ENCODE results near the gene PPM1H.

Gene PPM1H

DNA sequence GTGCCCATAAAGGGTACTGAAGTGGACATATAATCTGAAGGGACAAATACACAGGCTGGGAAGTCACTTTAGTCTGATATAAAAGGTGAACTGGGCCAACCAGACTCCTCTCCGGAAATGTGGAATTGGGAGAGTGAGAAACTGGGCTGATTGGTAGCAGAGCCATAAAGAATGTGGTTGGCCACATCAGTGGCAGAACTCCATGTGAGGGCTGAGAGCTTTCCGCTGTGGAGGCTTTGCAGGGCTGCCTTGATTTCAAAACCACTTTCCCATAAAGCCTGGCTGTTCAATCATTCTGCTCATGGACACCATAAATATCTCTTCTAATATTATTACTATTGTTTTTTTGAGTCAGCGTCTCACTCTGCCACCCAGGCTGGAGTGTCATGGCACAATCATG is 248.0 kb downstream of the PPM1H start:
- TF ChIP-seq TAF1 (IDR thresholded peaks at IDR 0.05; ENCODE audit: low read depth) (no peak), EGR1 (IDR thresholded peaks at IDR 0.05) (no peak), FOXM1 (IDR thresholded peaks at IDR 0.05; ENCODE audit: borderline replicate concordance, low read depth) (no peak), CREB1 (IDR thresholded peaks at IDR 0.05; ENCODE audit: low read depth) (no peak), RAD21 (IDR thresholded peaks at IDR 0.05; ENCODE audit: low read depth) (no peak), EP300 (IDR thresholded peaks at IDR 0.05; ENCODE audit: borderline replicate concordance) (no peak), ZBTB7A (IDR thresholded peaks at IDR 0.05; ENCODE audit: low read depth) (no peak), NFIC (IDR thresholded peaks at IDR 0.05) (no peak), TEAD4 (IDR thresholded peaks at IDR 0.05) (no peak)
- TF ChIP-seq, protein P1, sequence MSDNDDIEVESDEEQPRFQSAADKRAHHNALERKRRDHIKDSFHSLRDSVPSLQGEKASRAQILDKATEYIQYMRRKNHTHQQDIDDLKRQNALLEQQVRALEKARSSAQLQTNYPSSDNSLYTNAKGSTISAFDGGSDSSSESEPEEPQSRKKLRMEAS (IDR thresholded peaks at IDR 0.05), result no peak
- TF ChIP-seq, protein P2, sequence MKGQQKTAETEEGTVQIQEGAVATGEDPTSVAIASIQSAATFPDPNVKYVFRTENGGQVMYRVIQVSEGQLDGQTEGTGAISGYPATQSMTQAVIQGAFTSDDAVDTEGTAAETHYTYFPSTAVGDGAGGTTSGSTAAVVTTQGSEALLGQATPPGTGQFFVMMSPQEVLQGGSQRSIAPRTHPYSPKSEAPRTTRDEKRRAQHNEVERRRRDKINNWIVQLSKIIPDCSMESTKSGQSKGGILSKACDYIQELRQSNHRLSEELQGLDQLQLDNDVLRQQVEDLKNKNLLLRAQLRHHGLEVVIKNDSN (IDR thresholded peaks at IDR 0.05), result no peak
- TF ChIP-seq, protein P3, sequence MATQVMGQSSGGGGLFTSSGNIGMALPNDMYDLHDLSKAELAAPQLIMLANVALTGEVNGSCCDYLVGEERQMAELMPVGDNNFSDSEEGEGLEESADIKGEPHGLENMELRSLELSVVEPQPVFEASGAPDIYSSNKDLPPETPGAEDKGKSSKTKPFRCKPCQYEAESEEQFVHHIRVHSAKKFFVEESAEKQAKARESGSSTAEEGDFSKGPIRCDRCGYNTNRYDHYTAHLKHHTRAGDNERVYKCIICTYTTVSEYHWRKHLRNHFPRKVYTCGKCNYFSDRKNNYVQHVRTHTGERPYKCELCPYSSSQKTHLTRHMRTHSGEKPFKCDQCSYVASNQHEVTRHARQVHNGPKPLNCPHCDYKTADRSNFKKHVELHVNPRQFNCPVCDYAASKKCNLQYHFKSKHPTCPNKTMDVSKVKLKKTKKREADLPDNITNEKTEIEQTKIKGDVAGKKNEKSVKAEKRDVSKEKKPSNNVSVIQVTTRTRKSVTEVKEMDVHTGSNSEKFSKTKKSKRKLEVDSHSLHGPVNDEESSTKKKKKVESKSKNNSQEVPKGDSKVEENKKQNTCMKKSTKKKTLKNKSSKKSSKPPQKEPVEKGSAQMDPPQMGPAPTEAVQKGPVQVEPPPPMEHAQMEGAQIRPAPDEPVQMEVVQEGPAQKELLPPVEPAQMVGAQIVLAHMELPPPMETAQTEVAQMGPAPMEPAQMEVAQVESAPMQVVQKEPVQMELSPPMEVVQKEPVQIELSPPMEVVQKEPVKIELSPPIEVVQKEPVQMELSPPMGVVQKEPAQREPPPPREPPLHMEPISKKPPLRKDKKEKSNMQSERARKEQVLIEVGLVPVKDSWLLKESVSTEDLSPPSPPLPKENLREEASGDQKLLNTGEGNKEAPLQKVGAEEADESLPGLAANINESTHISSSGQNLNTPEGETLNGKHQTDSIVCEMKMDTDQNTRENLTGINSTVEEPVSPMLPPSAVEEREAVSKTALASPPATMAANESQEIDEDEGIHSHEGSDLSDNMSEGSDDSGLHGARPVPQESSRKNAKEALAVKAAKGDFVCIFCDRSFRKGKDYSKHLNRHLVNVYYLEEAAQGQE (IDR thresholded peaks at IDR 0.05; ENCODE audit: low read depth), result no peak

DNA sequence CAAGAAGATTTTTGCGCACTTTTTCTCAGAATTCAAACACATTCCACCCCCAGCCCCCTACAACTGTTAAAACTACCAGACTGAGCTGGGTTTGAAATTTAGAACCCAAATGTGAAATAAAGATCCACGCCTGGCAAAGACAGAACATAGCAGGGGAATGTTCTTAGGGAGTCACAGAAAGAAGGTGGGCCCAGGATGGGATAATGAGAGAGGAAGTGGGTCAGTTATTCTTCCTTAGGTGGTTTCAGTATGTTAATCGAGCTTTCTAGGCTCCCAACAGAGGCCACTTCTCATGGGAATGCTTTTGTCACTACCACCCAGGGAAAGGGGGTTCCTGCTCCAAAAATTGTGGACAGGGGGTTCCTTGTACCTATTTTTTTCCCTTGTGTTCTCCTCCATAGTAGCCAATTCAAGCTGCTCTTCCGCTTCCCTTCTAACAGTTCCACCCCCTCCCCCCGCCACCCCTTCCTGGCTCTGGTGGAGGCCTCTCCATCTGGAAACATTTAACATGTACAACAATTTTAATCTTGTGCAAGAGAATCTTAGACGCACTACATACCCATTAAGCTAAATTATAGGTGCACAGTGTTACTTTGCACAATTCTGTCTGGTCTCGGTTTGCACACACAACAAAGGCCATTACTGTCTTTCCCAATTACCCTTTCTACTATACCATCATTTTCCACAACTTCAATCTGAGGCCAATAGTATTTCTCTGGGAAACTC is 250.2 kb downstream of the PPM1H start:
- TF ChIP-seq, protein P1 (IDR thresholded peaks at IDR 0.05), result no peak
- TF ChIP-seq TAF1 (IDR thresholded peaks at IDR 0.05; ENCODE audit: low read depth), result no peak
- TF ChIP-seq YY1 (IDR thresholded peaks at IDR 0.05; ENCODE audit: low read depth), result no peak
- no peak for TF ChIP-seq CREB1 (IDR thresholded peaks at IDR 0.05; ENCODE audit: low read depth)
- TF ChIP-seq RAD21 (IDR thresholded peaks at IDR 0.05; ENCODE audit: low read depth), result no peak
- TF ChIP-seq, protein P3 (IDR thresholded peaks at IDR 0.05; ENCODE audit: low read depth), result no peak
- no peak for TF ChIP-seq FOXM1 (IDR thresholded peaks at IDR 0.05; ENCODE audit: borderline replicate concordance, low read depth)
- no peak for TF ChIP-seq TEAD4 (IDR thresholded peaks at IDR 0.05)
- TF ChIP-seq, protein P2 (IDR thresholded peaks at IDR 0.05), result no peak
- TF ChIP-seq CEBPB (IDR thresholded peaks at IDR 0.05), result no peak
- TF ChIP-seq TCF12 (IDR thresholded peaks at IDR 0.05; ENCODE audit: low read depth), result no peak
- TF ChIP-seq NFIC (IDR thresholded peaks at IDR 0.05), result no peak
- no peak for TF ChIP-seq ZBTB7A (IDR thresholded peaks at IDR 0.05; ENCODE audit: low read depth)

DNA sequence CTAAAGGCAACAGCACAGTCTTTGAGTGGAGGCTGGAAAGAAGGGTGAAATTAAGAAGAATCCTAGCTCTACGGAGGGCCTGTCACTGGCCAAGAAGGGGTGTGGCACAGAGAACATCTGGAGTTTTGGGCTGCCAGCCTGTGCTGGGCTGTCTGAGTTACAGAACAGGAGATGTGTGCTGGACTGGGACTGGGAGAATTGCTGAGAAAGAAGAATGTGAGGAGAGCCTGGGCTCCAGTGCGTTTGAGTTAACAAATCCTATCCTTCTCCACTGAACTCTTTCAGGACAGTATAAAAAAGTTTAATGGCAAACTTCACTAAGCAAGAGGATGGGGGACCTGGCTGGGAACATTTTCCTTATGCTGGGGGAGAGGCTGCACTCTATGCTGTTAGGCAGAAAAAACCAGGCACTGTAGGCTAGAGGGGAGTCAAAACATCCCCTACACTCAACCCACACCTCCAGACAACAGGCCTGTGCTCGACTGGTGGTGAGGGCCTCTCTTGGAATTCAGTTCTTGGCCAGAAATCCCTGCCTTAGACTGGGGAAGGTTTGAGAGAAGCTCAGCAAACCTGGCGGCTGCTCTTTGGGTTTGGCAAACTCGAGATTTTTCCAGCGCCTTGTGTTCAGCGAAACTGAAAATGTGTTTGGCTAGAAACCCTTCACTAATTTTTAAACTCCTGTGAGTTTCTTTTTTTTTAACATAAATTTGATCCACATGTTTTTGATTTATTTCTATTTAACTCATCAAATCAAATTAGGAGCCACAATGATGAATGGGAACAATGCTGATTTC is 251.0 kb downstream of the PPM1H start:
- no peak for TF ChIP-seq EP300 (IDR thresholded peaks at IDR 0.05; ENCODE audit: borderline replicate concordance)
- TF ChIP-seq, protein P1 (IDR thresholded peaks at IDR 0.05), result no peak

DNA sequence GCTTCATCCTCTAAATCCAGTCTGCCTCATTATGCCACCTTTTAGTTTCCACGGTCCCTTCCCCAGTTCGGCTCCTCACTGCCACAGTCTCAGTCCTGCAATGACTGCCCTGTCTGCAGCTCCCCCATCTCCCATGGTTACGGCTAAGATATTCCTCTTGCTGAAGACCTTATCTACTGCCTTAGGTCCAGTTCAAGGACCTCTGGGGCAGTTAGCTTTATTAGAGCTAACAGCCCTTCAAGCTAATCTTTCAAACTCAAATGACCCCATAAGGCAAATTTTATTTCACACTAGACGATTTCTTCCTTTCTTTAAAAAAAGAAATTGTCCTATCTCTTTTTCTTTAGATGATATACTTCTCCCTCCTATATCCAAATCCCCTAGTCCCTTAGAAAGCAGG is 253.6 kb downstream of the PPM1H start:
- TF ChIP-seq CREB1 (IDR thresholded peaks at IDR 0.05; ENCODE audit: low read depth) (no peak), EP300 (IDR thresholded peaks at IDR 0.05; ENCODE audit: borderline replicate concordance) (no peak), EGR1 (IDR thresholded peaks at IDR 0.05) (no peak), NFIC (IDR thresholded peaks at IDR 0.05) (no peak), TEAD4 (IDR thresholded peaks at IDR 0.05) (no peak), FOXM1 (IDR thresholded peaks at IDR 0.05; ENCODE audit: borderline replicate concordance, low read depth) (no peak)
- TF ChIP-seq, protein P1 (IDR thresholded peaks at IDR 0.05), result no peak
- TF ChIP-seq, protein P3 (IDR thresholded peaks at IDR 0.05; ENCODE audit: low read depth), result no peak
- TF ChIP-seq, protein P2 (IDR thresholded peaks at IDR 0.05), result no peak

All from Ishikawa (cell line).